Daoy (cell line): Measurements from ENCODE around the gene SEC16A. TPM values are rescaled to one million over a fixed set of nuclear protein-coding genes. Genes with fewer than 3 reads are reported as not detected.

Source experiments
- DNase-seq: peaks from one replicate; pipeline ENCODE4 v3.0.0-alpha.2; 2015; ENCODE audit warnings: low read depth
- total RNA-seq: library from RNA; depleted of rRNA; stranded (reverse); fragments of >200 nt; shearing (Covaris generic); gene quantifications from 2 replicates; pipeline ENCODE4 v1.2.3, GENCODE V29; 2014

The SEC16A gene
- total RNA-seq, 1 experiment from 2014 or later = 25.4 TPM

GRCh38 chr9:136504512-136505348 lies 21.9 kb upstream of the SEC16A start:
- DNase-seq = no peak

DNA sequence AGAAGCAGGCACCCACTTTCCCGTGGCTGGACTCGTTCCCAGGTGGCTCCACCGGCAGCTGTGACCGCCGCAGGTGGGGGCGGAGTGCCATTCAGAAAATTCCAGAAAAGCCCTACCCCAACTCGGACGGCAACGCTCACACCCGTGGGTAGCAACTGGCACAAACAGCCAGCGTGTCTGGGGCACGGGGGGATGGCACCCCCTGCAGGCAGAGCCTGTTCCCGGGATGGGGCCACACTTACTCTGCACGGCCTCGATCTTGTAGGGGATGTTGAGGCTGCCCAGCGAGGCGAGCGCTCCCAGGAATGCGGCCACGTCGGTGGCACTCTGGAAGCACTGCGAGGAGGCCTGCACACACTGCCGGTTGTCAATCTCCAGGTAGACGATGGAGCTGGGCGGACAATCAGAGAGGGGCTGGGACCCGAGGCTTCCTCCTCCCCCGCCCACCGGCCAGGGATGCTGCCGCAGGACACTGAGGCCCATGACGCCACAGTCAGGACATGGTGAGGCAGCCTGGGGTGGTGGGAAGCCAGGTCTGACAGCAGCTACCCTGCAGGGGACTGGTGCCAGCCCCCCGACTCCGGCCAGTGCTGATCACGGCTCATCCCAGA lies 20.2 kb upstream of the SEC16A start:
- no peak for DNase-seq

GRCh38 chr9:136502196-136502595 lies 19.4 kb upstream of the SEC16A start:
- DNase-seq = no peak

DNA sequence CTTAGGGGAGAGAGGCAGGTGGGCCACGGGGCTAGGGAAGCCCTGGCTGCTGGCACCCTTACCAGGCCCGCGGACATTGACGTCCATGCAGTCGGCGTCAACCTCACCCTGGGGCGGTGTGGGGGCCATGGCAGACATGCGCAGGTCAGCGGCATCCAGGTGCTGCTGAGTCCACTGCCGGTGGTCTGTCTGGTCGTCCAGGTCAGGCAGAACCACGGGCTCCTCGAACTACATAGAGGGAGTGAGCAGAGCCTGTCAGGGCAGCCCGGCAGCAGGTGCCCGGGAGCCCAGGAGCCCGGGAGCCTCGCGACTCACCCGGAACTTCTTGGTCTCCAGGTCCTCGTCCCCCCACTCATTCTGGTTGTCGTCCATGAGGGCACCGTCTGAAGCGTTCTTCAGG lies 18.8 kb upstream of the SEC16A start:
- no peak for DNase-seq

- DNase-seq = no peak
These were observed 17.4 kb upstream of the SEC16A start for GRCh38 chr9:136499935-136500910.

DNA sequence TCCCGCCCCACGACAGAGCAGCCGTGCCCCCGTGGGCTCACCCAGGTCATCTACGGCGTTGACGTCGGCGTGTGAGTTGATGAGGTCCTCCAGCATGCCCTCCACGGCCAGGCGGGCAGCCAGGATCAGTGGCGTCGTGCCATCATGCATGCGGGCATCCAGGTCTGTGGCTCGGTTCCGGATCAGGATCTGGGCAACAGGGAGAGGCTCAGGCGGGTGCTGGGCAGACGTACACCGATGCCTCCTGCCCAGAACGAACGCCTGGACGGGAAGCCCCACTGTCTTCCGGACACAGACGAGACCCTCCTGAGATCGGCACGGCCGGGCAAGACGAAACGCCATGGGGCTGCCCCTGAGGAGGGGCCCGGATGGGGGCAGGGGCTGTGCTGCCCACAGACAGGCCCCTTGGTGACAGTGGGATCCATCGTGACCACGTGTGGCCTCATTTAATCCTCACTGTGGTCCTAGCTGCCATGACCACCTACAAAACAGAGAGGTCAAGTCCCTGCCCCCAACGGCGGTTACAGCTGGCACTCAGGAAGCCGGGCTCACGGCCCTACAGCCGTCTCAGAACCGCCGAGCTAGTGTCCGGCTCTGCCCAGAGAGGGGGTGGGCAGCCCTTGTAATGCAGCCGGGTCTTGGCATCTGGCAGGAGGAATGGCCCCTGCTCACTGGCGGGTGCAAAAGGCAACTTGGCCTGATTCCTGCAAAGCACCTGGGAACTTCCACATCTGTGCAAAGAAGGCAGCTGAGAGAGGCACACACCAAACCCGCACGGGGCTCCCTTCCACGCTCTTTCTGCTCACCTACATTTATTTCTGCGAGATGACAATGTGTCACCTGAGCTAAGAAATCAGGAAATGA lies 16.5 kb upstream of the SEC16A start:
- no peak for DNase-seq

DNA sequence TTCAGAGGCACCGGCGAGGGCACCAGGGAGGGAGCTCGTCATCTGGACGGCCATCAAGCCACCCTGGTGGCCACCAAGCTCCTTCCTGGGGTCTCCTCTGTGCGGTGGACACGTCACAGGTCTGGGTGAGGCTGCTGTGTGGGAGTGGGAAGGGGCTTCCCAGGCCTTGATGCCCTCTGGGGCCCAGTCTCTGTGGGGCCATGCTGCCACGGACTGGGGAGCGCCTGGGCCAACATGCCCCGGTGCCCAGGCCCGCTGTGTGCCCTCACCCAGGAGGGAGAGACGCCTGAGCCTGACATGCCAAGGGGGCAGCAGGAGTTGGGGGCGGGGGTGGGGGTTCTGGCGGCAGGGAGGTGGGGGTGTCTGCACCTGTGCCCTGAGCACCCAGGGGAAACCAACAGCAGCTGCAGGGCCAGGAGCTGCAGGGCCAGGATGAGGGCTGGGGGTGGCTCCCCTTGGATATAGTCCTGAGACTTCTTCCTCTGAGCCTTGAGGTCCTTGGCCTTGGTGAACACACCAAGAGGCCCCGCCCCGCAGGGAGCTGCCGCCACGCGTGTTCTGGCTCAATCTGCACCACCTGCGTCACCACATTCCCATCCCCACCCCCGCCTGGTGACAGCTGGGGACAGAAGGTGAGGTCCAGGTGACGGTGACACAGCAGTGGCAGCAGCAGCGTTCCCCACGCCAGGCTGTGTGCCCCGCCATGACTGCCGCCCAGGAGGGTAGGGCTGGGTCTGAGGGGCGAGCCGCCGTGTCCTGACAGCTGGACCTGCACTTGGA lies 15.3 kb upstream of the SEC16A start:
- DNase-seq = no peak

DNA sequence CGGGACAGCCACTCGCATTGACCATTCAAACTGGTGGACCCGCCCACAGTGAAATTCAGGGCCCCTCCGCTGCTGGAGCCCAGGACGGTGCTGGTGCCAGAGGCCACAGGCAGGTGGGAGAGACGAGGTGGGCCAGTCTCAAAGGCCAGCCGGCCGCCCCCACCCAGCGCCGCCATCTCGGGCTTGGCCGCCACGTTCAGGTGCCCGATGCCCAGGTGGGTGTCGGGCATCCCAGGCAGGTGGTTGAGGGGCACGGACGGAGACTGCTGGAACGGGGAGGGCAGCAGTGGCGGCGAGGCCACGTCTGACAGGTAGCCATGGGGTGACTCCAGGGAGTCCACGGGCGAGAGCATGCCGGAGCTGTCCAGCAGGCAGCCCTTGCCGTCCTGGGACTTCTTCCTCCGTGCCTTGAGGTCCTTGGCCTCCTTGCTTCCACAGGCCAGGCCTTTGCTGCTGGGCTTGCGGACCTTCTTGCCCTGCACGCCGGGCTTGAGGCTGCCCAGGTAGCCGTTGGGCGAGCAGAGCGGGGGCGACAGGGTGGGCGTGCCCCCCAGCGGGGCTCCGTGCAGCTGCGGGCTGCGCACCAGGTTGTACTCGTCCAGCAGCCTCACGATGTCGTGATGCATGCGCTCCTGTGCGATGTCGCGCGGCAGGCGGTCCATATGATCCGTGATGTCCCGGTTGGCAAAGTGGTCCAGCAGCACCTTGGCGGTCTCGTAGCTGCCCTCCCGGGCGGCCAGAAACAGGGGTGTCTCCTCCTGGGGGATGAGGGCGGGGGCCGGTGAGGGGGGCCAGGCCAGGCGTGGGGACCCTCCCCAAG lies 14.2 kb upstream of the SEC16A start:
- DNase-seq = no peak

DNA sequence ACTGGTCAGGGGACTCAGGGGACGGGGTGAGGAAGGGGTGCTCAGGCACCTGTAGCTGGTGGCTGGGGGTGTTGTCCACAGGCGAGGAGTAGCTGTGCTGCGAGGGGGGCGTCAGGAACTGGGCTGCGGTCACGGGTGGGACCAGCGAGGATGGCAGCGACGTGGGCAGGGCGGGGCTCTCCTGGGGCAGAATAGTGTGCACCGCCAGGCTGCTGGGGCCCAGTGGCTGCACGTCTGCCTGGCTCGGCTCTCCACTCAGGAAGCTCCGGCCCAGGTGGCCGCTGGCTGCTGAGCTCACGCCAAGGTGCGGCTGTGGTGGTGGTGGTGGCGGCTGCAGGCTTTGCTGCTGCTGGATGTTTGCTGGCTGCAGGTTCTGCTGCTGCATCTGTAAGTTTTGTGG lies 13.3 kb upstream of the SEC16A start:
- no peak for DNase-seq

GRCh38 chr9:136495238-136495800 lies 12.5 kb upstream of the SEC16A start:
- no peak for DNase-seq

- DNase-seq = no peak
These were observed 11.8 kb upstream of the SEC16A start for GRCh38 chr9:136494531-136495215.

DNA sequence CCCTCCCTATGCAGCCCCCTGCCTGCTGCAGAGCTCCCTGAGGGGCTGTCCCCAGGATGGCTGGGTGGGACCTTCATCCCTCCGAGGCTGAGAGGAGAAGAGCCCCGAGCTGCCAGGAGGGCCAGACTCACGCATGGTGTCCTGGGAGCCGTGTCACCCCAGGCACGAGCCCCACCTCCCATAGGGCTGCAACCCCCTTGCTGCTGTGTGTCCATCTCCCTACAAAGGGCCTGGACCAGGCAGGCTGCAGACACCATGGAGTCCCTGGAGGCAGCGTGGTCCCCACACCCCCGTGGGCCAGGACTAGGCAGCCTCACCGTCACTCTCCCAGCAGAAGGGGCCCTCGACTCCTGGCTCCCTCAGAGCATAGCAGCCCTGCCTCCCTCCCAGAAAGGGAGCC lies 11.2 kb upstream of the SEC16A start:
- no peak for DNase-seq

- DNase-seq = no peak
These were observed 10.7 kb upstream of the SEC16A start for GRCh38 chr9:136493567-136493971.

DNA sequence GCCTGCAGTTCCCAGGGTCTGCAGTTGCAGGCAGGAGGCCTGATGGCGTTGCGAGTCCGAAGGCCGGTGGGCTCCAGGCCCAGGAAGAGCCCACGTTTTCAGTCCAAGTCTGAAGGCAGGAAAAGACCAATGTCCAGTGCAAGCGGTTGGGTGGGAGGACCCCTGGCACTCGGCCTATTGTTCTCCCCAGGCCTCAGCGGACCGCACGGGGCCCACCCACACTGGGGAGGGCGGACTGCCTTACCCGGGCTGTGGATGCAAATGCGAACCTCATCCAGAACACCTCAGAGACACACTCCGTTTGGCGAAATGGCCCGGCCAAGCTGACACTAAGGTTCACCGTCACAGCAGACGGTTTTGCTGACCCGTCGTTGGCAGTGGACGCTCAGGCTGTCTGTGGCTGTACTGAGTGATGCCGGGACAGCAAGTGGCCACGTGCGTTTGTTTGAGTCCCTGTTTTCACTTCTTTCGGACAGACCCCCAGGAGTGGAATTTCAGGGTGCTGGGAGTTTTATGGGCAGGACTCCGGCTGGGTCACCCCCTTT lies 10.2 kb upstream of the SEC16A start:
- no peak for DNase-seq

- DNase-seq = no peak
These were observed 6.9 kb upstream of the SEC16A start for GRCh38 chr9:136489731-136490130.

GRCh38 chr9:136488247-136489214 lies 5.7 kb upstream of the SEC16A start:
- DNase-seq = peak; percentile 67

- DNase-seq = no peak
These were observed 4.8 kb upstream of the SEC16A start for GRCh38 chr9:136487672-136488071.
